GM21723 (cell line): ENCODE results near the gene TMX2.

Experiments used
- ATAC-seq: cut with Tn5 transposase; IDR thresholded peaks from one replicate; pipeline ENCODE4 v1.9.1; 2021; ENCODE audit warnings: mild to moderate bottlenecking, moderate library complexity; ENCODE audit not compliant: unreplicated experiment

The TMX2 gene

DNA sequence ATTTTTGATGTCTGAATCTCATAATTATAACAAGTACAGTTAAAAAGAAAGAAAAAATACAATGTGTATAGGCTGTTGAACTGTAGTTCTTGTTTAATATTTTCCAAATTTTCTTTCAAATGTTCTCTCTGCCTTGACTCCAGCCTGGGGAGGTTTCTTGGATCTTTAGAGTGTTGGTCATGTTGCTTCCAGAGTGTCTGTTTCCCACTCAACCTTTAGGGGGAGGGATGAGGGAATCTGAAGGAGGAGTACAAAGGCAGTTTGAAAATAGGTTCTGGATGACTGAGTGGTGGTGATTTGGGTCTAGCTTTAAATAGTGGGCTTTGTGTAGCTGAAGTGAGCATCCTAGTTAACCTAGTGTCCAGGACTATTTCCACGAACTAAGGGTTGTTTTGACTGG lies 51.2 kb downstream of the TMX2 start:
- ATAC-seq, result no peak

GRCh38 chr11:57764021-57764420 lies 51.6 kb downstream of the TMX2 start:
- no peak for ATAC-seq

DNA sequence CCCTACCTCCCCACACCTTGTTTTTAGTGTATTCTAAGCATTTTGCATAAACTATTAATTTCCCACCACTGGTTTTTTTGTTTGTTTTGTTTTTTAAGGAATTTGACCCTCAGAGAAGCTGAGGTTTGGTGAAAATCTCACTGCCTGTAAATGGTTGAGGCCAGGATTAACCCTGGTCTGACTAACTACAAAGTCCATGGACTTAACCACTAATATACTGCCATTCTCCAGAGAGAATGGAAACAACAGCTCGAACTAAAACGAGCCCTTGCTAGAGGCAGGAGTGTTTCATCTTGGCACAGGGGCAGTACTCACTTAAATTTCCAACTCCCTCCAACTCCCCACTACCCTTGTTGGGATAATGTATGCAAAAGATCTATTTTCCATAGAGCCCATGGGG lies 52.2 kb downstream of the TMX2 start:
- no peak for ATAC-seq

GRCh38 chr11:57764972-57765371 lies 52.6 kb downstream of the TMX2 start:
- ATAC-seq, result no peak

DNA sequence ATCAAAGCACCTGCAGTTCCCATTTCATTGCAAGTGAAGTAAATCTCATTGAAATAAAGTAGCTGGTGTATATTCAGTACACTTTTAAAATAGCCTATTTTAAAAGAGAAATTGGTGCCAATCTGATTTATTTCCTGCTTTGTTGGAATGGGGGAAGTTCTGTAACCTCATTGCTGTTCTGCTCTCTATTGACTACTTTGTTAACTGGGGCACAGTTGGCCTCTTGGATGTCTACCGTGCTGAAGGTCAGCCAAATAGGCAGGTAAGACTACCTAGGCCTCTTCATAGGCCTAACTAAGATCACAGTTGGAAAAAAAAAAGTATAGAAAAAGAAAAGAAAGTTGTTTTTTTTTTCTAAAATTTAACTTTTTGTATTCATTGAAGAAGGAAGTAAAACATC lies 58.4 kb downstream of the TMX2 start:
- ATAC-seq, result no peak

- no peak for ATAC-seq
Observed at GRCh38 chr11:57771365-57771764, 59.0 kb downstream of the TMX2 start.

DNA sequence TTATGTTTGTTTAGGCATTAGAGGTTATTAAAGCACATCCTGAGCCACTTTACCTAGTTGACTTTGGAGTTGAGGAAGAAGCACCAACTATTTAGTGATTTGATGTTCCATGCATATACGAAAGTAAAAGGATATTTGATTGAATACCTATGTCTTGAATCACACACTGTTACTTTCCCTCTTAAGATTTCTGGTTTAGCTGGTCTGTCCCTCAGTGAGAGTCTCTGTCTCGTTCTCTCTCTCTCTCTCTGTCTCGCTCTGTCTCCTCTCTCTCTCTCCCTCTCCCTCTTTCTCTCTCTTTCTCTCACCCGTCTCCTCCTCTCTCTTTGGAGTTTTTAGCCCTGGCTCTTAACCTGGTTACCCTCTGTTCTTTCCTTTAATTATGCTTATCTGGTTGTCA lies 60.2 kb downstream of the TMX2 start:
- no peak for ATAC-seq

DNA sequence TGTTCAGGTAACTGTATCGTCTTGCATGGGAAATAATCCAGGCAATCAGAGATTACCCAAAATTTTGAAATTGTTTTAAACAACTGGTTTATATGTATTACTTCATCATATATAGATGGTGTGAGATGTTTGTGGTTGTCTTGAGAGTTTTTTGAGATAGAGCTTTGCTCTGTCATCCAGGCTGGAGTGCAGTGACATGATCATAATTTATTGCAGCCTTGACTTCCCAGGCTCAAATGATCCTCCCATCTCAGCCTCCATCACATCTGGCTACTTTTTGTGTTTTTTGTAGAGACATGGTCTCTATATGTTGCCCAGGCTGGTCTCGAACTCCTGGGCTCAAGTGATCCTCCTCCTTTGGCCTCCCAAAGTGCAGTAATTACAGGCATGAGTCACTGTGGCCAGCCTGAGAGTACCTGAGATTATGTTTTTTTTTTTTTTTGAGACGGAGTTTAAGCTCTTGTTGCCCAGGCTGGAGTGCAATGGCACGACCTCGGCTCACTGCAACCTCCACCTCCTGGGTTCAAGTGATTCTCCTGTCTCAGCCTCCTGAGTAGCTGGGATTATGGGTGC lies 60.7 kb downstream of the TMX2 start:
- ATAC-seq, result no peak

GRCh38 chr11:57775491-57775890 lies 63.1 kb downstream of the TMX2 start:
- ATAC-seq, result no peak

DNA sequence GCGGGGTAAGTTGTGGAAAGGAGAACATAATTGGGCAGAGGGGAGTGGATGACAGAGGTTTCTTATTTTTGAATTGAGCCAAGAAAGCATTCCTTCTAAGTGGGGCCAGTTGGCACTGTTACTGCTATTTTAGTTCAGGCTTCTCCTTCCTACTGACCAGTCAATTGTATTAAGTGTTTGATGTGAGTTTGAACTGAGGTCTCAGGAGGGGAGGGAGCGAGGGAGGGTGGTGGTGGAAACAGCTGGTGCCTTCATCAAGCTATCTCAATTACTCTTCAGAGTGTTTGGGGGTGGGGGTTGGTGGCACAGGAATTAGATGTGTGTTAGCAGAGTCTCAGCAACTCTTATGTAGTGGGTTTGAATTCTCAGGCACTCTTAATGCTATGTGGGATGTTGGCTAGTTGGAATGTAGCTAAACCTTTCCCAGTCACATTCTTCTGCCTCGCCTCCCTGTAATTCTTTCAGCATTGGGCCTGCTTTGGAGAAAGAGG lies 63.7 kb downstream of the TMX2 start:
- no peak for ATAC-seq

DNA sequence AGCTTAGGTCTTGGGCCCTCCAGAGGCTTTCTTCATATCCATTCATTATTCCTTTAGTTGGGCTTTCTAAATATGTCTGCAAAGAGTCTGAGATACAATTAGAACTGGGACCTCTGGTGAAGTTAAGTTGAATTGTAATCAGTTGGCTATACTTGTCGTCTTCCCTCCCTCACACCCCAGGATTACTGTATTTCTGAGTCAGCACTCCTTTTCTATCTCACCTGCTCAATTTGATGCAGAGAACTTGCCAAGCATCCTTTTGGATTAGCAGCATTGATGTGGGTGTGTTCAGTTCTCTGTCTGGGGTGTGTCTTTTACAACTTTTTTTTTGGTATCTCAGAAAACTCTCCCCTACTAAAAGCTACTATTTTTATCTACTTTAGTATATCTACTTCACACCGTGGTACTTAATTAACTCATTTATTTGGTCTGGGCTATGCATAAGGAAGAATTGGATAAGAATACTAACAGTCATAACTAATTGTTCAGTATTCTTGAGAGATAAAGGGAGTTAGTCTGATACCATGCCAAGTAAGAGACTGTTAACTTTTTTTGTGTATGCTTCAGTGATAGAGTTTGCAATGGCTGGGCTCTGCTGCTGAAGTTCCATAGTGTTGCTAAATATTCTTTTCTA lies 64.3 kb downstream of the TMX2 start:
- ATAC-seq, result no peak

GRCh38 chr11:57777969-57778317 lies 65.5 kb downstream of the TMX2 start:
- no peak for ATAC-seq

DNA sequence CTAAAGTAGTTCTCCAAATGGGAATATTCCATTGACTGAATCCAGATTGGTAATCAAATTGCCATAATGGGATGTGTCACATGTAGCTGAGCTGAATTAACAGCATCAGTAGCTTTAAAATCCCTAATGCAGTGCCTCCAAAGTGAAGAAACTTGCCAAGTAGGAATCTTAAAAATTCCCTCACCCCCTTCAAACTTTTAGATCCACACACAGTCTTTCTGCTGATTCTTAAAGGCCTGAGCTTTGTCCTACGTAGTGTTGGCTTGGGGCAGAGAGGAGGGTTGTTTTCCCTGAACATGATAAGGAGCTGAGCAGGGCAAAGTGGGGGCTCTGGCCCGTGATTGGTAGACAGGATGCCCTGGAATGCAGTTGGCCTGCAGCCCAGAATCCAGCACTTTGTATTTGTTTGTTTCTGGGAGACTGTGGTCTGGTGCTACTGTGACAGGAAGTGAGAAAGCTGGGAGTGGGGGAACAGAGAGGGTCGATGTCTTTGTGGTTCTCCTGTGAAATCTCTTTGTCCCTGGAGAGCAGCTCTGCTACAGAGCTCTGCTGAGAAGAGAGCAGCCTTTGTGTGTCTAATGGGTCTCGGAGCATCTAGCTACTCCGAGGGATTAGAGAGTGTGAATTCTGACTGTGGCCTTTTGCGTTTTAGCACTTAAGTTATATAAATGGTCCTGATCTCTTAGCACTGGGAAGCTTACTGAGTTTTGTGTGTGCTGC lies 66.1 kb downstream of the TMX2 start:
- ATAC-seq, result no peak

DNA sequence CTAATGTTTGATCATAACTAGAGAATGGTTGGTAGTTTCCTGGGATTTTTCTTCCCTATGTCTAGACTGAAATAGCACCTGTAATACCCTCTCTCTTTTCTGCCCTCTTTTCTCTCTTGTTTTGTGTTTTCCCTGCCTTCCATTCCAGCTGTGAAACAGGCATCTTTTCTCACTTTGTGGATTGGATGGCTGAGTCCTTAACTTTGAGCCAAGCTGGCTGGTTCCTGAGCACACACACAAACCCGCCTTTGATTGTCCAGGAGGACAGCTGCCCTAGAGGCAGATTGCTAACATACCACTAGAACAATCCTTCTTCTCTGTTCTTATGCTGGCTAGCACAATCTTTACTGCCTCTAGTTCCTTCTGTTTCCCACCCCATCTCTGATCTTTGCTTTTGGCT lies 66.9 kb downstream of the TMX2 start:
- ATAC-seq, result no peak

DNA sequence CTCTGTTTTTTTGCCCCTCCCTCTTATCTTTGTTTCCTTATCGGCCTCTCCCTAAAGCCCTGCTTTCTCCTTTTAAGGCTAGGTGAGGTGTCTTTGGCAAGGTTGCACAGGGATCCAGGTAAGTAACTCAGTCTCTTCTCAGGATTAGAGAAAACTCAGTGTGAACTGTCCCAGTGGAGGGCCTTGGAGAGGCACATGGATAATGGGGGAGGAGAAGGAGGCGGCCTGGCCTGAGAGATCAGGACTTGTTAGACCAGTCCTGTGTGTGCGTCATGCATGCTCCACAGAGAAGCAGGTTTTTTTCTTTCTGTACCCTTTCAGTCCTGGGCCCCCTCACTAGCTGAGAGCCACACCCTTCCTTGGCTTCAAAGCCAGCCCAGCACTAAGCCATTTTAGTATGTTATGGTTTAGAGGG lies 69.1 kb downstream of the TMX2 start:
- no peak for ATAC-seq

- peak; percentile 54 for ATAC-seq
Observed at GRCh38 chr11:57785072-57785471, 72.7 kb downstream of the TMX2 start.

- ATAC-seq, result no peak
Observed at GRCh38 chr11:57786436-57786835, 74.0 kb downstream of the TMX2 start.

GRCh38 chr11:57787006-57787604 lies 74.7 kb downstream of the TMX2 start:
- ATAC-seq, result no peak

DNA sequence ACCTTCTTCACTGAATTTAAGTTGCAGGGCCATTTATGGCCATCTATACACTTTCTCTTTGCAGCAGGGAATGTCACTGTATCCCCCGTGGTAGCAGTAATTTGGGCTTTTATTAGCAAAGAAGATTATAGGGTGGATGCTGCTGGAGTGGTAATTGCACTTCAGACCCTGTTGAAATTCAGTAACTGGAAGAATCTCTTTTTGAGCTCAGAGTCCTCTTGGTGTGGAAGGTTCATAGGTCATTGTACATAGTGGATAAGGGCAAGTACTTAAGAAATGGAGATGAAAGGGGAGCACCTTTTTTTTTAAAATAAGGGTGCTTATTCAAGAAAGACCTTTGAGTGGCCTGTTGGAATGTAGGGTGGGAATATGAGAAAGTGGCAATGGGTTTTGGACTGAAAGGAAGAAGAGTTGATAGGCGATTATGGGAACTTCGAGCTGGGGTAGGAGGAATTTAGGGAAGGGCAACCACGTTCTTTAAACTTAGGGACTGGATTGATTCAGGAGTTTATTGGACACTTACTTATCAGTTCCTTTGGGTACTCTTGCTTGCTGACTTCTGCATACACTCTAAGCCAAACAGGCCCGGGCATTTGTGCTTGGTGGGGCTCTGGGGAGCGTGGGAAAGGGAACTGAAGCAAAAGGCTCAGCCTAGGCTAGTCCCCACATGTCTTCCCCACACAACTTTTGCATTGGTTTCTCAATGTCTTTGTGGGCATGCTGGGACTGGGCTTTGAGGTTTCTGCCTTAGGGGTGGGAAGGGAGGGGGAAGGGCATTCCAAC lies 75.7 kb downstream of the TMX2 start:
- peak; percentile 47 for ATAC-seq

GRCh38 chr11:57788703-57789088 lies 76.3 kb downstream of the TMX2 start:
- no peak for ATAC-seq
